HL-60/S4 (cell line): ENCODE results near the gene TRMT112.
"Not testable (repeated sequence)": the region's sequence is repeated elsewhere in the genome, so short reads cannot be mapped to it uniquely, and the experiment has no call there.

ENCODE experiments used
- in situ Hi-C: fragments of 300-500 bp; cut with MboI; formaldehyde crosslinking; loops from 2 replicates; pipeline ENCODE4 v1.14.3; 2022; ENCODE audit warnings: low sequenced_read_pairs

The TRMT112 gene

DNA sequence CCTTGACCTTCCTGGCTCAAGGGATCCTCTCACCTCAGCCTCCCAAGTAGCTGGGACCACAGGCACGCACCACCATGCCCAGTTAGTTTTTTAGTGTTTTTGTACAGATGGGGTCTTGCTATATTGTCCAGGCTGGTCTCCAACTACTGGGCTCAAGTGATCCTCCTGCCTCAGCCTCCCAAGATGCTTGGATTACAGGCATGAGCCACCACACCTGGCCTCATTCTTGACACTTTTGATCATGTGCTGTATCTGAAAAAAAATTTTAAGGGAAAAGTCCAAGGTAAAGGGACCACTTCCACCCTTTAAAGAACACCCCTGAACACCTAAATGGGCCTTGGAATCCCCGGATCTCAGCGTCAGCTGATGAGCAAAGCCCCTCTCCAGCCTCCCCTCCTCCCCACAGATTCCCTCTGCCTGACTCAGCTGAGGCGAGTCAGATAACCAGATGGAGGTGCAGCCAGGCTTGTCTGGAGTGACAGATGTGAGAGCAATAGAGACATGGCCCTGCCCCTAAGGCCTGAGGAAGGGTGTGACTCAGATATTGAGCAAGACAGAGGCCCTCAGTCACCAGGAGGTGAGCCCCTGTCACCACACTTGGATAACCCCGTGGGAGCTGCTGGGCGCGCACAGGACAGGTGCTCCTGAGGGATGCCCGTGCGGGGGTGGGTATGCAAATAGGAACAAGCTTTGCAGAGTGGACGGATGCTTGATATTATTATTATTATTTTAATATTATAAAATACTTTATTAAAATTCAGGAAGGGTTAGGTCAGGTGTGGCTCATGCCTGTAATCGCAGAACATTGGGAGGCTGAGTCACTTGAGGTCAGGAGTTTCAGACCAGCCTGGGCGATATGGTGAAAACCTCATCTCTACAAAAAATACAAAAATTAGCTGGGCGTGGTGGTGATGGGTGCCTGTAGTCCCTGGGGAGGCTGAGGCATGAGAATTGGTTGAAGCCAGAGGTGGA lies 17.7 kb upstream of the TRMT112 start:
- in situ Hi-C loops, result no loop called here

DNA sequence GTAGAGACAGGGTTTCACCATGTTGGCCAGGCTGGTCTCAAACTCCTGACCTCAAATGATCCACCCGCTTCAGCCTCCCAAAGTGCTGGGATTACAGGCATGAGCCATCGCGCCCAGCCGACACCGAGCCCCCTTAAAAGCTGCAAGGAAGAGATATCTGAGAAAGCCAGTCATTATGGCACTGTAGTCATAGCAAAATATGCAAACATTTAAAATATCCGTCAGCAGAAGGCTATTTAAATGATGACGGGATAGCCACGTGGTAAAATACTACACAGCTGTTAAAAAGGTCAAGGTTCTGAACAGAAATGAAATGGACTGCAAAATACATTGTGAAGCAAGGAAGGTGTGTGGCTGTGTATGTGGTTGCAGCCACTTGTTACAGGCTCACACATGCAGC lies 16.2 kb upstream of the TRMT112 start:
- in situ Hi-C loops, result no loop called here

DNA sequence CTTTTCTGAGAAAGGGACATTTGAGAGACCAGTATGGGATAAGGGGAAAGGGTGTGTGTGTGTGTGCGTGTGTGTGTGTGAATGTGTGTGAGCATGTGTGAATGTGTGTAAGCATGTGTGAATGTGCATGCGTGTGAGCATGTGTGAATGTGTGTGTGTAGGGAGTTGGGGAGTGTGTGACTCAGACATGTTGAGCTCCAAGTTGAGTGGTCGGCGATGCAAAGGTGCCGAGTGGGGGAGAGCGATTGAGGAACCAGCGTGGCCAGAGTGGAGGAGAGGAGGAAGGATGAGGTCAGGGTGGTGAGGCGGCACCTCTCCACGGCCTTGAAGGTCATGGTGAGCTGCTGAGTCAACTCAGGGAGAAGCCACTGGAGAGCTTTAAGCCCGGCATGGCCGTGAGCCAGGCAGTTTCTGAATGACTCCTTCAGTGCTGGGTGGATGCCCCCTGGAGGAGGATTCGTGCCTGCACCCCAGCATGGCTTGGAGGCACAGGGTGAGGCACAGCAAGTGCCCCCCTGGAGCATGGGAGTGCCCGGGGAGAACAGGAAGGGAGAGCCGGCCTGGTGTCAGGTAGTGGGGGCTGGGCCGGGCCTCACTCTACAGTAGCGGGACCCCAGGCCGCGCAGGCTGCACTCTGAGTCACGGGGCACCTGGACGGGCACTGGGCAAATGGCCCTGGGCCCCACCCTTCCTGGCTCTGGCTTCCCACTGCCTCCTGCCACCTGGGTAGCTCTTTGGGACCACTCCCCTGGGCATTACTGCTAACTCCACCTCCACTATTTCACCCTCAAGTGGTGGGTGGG lies 14.4 kb upstream of the TRMT112 start:
- in situ Hi-C loops, result no loop called here

DNA sequence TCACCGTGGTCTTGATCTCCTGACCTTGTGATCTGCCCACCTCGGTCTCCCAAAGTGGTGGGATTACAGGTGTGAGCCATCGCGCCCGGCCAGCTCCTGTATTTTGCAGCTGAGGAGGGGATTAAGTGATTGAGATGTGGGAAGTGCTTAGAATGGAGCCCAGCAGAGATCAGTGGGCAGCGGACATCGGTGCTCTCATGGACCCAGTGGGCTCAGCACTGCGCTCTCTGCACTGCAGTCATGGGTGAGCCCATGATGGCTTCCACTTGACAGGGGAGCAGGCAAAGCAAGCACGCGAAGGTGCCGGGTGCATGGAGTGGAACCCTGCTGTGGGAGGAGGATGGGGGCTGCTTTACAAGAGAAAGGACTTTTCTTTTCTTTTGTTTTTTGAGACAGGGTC lies 13.5 kb upstream of the TRMT112 start:
- in situ Hi-C loops, result no loop called here

DNA sequence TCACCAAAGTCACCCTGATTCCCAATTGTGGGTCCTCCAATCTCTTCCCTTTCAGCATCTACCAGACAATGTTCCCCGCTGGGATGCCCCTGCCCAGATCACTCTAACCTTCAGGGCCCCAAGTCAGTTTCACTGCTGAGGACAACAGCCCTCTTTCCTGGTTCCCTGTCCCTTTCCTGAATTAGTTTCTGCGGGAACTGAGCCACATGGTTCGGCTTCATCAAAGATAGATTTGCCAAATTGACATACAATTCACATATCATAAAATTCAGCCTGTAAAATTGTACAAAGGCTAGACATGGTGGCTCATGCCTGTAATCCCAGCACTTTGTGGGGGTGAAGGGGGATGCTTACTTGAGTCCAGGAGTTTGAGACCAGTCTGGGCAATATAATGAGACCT lies 10.6 kb upstream of the TRMT112 start:
- in situ Hi-C loops, result no loop called here

DNA sequence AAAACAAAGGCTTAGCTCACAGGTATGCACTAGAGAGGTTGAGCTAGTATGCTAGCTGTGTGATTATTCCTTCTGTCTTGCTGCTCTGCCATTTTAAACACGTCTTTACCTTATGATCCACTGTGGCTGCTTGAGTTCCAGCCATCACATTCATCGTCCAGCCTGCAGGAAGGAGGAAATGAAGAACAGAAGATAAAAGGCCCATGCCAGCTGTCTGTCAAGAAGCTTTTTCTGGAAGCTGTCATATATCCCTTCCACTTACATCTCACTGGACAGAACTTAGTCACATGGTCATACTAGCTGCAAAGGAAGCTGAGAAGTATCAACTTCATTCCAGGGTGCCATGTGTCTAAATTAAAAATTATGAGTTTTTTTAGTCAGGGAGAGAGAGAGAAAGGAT lies 10.0 kb upstream of the TRMT112 start:
- in situ Hi-C loops, result no loop called here

DNA sequence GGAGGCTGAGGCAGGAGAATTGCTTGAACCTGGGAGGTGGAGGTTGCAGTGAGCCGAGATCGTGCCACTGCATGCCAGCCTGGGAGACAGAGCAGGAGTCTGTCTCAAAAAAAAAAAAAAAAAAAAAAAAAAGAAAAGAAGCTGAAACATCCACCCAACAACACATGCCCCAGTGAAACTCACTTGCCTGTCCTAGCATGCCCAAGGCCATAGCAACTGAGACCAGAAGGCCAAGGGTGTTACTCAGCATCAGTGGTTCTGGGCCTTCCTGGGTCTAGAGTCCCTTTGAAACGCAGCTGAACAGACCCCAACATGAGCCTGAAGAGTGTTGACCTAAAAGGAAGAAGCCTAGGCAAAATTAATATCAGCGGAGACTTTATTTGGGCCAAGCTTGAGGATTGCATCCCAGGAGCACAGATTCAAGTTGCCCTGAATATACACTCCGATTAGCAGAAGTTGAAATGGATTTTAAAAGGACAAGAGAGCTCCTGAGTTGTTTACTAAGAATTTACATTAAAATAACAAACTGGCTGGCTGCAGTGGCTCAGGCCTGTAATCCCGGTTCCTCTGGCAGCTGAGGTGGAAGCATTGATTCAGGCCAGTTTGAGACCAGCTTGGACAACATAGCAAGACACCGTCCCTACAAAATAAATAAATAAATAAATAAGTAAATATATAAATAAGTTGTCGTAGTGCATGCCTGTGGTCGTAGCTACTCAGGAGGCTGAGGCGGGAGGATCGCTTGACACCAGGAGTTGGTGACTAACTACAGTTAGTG lies 7.5 kb upstream of the TRMT112 start:
- in situ Hi-C loops, result no loop called here

DNA sequence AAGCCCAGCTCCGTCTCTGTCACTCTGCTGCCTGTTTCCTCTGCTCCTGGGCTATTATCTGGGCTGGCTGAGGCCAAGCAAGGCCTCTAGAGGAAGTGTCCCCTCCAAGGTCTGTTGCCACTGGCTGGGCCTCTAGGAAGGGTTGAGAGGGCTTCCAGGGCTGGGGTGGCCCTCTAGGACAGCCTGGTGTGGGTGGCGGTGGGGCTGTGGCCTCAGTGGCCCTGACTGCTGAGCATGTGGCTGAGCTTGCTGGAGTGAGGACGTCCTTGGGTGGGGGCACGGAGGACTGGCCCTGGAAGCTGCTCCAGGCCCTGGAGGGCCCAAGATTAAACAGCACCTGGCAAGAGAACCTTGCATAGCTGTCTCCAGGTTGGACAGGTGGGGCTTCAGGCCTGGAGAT lies 6.6 kb upstream of the TRMT112 start:
- in situ Hi-C loops, result not testable (repeated sequence)

DNA sequence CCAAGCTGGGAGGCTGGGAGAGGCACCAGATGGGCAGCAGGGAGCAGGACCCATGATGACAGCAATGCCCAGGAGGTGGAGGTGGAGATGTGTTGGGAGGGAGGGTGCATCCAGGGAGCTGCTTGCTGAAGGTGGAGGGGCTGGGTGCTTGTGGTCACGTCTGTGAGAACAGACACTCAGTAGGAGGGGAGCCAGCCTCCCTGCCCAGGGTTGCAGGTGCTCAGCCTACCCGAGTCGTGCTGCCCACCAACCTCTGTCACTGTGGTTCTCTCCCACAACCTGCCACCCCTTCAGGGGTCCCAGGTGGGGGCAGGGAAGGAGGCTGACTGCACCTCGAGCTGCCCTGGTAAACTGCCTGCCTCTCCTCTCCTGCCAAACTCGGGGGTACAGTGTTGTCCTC lies 6.0 kb upstream of the TRMT112 start:
- in situ Hi-C loops, result no loop called here

DNA sequence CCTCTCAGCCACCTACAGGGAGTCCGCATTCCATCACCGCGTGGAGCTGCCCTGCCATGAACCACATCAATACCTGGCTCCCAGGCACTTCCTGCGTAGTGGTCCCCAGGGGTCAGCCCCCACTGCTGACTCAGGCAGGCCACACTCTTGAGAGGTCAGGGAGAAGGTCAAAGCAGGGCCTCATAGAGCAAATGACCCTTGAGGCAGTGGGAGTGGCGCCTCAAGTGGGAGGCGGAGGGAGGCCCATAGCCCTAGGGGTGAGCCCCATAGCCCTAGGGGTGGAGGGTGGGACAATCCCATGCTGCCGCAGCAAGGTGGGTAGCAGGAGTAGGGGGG lies 5.5 kb upstream of the TRMT112 start:
- in situ Hi-C loops, result no loop called here

DNA sequence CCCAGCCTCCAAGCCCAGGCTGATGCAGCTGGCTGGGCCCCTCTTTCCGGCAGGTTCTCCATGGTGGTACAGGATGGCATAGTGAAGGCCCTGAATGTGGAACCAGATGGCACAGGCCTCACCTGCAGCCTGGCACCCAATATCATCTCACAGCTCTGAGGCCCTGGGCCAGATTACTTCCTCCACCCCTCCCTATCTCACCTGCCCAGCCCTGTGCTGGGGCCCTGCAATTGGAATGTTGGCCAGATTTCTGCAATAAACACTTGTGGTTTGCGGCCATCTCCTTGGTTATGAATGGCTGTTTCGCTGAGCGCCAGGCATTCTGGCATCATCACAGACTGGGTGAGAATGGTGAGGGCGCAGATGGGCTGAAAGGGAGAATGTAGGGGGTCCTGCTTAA lies 4.2 kb upstream of the TRMT112 start:
- in situ Hi-C loops, result no loop called here

DNA sequence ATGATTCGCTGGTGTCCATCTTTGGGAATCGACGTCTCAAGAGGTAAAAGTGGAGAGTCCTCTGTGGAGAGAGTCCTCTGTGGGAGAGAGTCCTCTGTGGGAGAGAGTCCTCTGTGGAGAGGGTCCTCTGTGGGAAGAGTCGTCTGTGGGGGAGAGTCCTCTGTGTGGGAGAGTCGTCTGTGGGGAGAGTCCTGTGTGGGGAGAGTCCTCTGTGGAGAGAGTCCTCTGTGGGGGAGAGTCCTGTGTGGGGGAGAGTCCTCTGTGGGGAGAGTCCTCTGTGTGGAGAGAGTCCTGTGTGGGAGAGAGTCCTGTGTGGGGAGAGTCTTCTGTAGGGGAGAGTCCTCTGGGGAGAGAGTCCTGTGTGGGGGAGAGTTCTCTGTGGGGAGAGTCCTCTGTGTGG lies 3.7 kb upstream of the TRMT112 start:
- in situ Hi-C loops, result no loop called here

DNA sequence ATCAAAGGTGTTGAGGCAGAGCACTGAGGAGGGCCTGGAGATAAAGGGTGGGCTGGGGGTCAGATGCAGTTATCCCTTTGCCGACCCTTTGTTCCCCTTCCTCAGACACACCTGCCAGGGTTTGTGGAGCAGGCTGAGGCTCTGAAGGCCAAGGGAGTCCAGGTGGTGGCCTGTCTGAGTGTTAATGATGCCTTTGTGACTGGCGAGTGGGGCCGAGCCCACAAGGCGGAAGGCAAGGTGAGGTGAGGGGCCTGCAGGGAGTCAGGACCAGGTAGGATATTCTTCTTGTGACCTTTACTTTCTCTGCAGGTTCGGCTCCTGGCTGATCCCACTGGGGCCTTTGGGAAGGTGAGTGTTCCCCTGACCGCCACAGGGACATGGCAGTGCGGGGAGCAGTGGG lies 3.2 kb upstream of the TRMT112 start:
- in situ Hi-C loops, result no loop called here

DNA sequence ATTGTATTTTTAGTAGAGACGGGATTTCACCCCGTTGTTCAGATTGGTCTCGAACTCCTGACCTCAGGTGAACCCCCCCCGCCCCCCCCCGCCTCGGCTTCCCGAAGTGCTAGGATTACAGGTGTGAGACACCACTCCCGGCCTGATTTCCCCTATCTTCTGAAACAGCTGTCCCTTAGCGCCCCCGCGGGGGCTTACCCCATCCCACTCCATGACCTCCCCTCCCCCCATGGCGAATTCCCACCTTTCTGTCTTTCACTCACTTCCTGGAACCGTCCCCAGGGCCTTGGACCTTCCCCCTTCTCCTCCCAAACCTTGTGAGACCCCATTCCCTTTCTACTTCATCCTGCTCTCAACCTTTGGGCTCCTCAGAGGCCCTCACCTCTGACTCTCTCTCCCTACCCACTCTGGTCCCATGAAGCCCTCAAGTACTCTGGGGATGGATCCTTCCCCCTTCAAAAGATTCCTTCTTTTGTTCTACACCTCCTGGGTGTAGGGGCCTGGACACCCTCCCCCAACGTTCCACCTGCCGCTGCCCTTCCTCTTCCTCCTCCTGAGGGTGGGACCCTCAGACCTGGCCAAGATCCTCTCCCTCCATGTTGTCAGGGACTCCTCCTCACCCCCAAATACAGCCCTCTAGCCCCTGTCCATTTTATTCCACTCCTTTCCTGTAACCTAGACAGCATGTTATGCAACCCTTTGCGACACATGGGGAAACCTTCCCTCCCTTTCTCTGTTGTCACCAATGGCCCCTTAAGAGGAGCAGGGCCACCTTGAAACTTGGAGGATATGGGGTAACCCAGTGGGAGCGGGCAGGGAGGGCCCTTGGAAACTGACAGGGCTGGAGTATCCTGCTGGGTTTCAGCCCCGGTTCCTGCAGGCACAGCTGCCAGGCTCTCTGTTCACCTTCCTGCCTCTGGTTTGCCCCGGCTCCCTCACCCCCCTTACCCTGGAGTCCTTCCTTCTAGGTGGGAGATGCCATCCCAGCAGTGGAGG lies 1.7 kb upstream of the TRMT112 start:
- in situ Hi-C loops, result no loop called here

DNA sequence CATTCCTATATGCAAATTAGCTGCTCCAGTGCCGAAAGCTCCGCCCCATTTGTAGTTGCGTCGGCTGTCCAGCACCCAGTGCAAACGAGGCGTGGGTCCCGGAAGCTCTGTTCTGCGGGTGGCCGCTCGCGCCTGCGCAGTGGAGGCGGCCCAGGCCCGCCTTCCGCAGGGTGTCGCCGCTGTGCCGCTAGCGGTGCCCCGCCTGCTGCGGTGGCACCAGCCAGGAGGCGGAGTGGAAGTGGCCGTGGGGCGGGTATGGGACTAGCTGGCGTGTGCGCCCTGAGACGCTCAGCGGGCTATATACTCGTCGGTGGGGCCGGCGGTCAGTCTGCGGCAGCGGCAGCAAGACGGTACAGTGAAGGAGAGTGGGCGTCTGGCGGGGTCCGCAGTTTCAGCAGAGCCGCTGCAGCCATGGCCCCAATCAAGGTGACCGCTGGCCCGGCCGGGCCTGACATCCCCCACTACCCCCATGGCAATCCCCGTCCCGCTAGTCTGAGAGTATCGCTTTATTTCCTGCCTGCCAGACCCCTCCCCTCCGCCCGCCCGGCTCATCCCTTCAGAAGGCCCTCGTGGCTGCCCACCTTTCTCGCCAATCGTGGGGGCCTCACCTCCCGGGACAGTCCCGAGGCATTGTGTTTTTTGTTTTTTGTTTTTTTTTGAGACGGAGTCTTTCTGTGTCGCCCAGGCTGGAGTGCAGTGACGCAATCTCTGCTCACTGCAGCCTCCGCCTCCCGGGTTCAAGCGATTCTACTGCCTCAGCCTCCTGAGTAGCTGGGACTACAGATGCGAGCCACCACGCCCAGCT lies 804 bp upstream of the TRMT112 start, which contains the start of gene PRDX5:
PRDX5 (plus strand) TSS at position 161 of the 805 bp plus-strand sequence; CDS start at position 256, 95 bp downstream.
- in situ Hi-C loops, result no loop called here

DNA sequence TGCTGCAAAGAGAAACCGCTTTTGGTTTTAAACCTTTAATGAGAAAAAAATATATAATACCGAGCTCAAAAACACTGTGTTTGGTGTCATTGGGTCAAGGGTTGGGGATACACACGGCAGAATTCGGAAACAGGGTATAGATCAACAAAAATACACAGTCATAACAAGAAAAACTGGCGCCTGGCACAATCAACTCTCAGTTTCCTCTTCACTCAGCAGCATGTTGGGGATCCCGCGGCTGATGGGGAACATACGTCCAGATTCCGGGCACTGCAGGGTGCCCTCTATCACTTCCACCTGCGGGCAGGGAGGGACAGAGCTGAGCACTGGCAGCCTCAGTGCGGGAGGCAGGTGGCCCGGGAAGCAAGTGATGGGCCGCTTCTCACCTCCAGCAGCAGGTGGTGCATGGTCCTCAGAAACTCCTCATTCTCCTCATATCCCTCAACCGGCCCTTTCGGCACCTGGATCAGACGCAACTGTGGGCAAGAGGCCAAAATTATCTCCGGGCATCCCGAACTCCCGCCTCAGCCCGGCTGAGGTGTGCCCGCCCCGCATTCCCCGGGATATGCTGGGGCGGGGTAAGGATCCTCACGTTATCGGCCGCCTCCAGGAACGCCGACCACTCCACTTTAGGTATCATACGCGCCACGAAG lies 561 bp downstream of the TRMT112 start:
- in situ Hi-C loops, result no loop called here

DNA sequence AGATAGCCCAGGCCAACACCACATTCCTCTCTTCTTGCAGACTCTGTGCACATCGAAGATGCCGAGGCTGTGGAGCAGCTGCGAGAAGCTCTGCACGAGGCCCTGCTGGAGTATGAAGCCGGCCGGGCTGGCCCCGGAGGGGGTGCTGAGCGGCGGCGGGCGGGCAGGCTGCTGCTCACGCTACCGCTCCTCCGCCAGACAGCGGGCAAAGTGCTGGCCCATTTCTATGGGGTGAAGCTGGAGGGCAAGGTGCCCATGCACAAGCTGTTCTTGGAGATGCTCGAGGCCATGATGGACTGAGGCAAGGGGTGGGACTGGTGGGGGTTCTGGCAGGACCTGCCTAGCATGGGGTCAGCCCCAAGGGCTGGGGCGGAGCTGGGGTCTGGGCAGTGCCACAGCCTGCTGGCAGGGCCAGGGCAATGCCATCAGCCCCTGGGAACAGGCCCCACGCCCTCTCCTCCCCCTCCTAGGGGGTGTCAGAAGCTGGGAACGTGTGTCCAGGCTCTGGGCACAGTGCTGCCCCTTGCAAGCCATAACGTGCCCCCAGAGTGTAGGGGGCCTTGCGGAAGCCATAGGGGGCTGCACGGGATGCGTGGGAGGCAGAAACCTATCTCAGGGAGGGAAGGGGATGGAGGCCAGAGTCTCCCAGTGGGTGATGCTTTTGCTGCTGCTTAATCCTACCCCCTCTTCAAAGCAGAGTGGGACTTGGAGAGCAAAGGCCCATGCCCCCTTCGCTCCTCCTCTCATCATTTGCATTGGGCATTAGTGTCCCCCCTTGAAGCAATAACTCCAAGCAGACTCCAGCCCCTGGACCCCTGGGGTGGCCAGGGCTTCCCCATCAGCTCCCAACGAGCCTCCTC lies 1.5 kb downstream of the TRMT112 start:
- in situ Hi-C loops, result not testable (repeated sequence)
